Kidney (tissue), 14 donors: ENCODE data around the gene ACTN1. TPM values are rescaled to one million over a fixed set of nuclear protein-coding genes. Genes with fewer than 3 reads are reported as not detected.
A peak's percentile ranks its signal among the peaks of the same experiment; 100 is the strongest.

Experiments used
- DNase-seq, 5 donors: peaks; one replicate each; pipeline ENCODE4 v3.0.0-alpha.2; 2013 to 2020
- FAIRE-seq: peaks from 2 replicates; lab custom pipeline; 2012; peaks lifted over from hg19 to GRCh38; lab: Jason Lieb, UNC
- H3K27ac ChIP-seq, 2 donors: one replicate each; pipeline ENCODE4 v1.7.0; 2013; ENCODE audit warnings: low read depth in 2 of 2, low read length in 2 of 2, inconsistent platforms in 1 of 2
- H3K27me3 ChIP-seq: one replicate; pipeline ENCODE4 v1.7.1; 2013; ENCODE audit warnings: low read length, inconsistent platforms; ENCODE audit not compliant: control insufficient read depth, insufficient read depth
- H3K36me3 ChIP-seq, 3 donors: one replicate each; pipeline versions ENCODE4 v1.7.0 to v1.7.1; 2013; ENCODE audit warnings: low read length in 3 of 3, control low read depth in 1 of 3, inconsistent platforms in 1 of 3; ENCODE audit not compliant: insufficient read depth in 3 of 3, control insufficient read depth in 2 of 3
- H3K4me1 ChIP-seq, 3 donors: one replicate each; pipeline versions ENCODE4 v1.7.0 to v1.7.1; 2013; ENCODE audit warnings: low read length in 3 of 3, inconsistent platforms in 1 of 3, low read depth in 1 of 3; ENCODE audit not compliant: control insufficient read depth in 2 of 3, insufficient read depth in 2 of 3
- H3K4me3 ChIP-seq, 3 donors: one replicate each; pipeline versions ENCODE4 v1.7.0 to v1.8.1; 2013; ENCODE audit warnings: low read length in 3 of 3, control low read depth in 1 of 3, inconsistent platforms in 1 of 3
- H3K9ac ChIP-seq, 3 donors: one replicate each; pipeline versions ENCODE4 v1.7.0 to v1.7.1; 2013; ENCODE audit warnings: low read length in 3 of 3, control low read depth in 1 of 3, inconsistent platforms in 1 of 3
- H3K9me3 ChIP-seq, 3 donors: one replicate each; pipeline versions ENCODE4 v1.7.0 to v1.7.1; 2013; ENCODE audit warnings: low read length in 3 of 3, control low read depth in 1 of 3, inconsistent platforms in 1 of 3; ENCODE audit not compliant: control insufficient read depth in 2 of 3, insufficient read depth in 1 of 3
- intact Hi-C: fragments of 100-400 bp; cut with DNase I; formaldehyde crosslinking; loops from one replicate; pipeline ENCODE4 v1.11.1; 2022
- polyA plus RNA-seq: library from polyadenylated mRNA; stranded (reverse); fragments of 350-450 nt; fragmentation: Illumina TruSeq; extraction: RNeasy Lipid Tissue Mini Kit (QIAGEN cat#74804); gene quantifications from one replicate; pipeline ENCODE4 v1.2.3, GENCODE V29; 2014; ENCODE audit warnings: low read depth, low replicate concordance; ENCODE audit not compliant: insufficient read depth
- total RNA-seq: library from RNA; stranded (reverse); fragmentation: NEBNext Ultra II Directional; extraction: Animal tissue kit (Norgen Biotek cat#: 25700); gene quantifications from one replicate; pipeline ENCODE4 v1.2.1, GENCODE V29; 2021
- TF ChIP-seq, protein P1 (sequence below): IDR thresholded peaks from 3 replicates; pipeline ENCODE4 v1.5.1; 2012; ENCODE audit warnings: mild to moderate bottlenecking, moderate library complexity, borderline replicate concordance; ENCODE audit not compliant: insufficient read depth; ENCODE audit errors: extremely low read depth
- donor health status: control.
- donor health status: control.
- donor health status: control.
- donor health status: control.
- donor health status: control.
- donor health status: DM: yes; HTN: yes; CAD: no.
- donor health status: Normal renal cell carcinoma (clear cell type).

The ACTN1 gene
- total and polyA plus RNA-seq, 2 donors from 2014 or later, result 20.1 to 184 TPM

DNA sequence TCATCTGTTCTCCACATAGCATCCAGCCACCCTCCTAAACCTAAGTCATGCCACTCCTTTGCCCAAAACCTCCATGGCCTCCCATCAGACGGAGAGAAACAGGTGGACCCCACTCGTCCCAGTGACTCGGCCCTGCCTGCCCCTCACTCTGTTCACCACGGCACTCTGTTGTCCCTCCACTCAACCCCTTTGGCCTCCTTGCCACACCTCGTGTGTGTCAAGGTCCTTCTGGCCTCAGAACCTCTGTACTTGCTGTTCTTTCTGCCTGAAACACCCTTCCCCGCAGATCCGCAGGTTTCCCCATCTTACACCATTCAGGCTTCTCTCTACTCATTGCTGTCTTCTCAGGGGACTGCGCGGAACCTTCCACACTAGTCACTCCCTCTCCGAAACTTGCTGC is 24.5 kb upstream of the ACTN1 start:
- no peak for FAIRE-seq
- Histone ChIP-seq H3K4me3 (no peak overlapping the region), H3K27me3 (no peaks in the 10 kb centered on the region), H3K36me3 (no peaks in the 10 kb centered on the region), H3K9me3 (no peaks in the 10 kb centered on the region), H3K9ac (no peak overlapping the region), H3K4me1 (no peaks in the 10 kb centered on the region), H3K27ac (no peak overlapping the region)
- peak in 1 of 5 donors; percentile 29 for DNase-seq
- intact Hi-C loops, result no loop called here
- TF ChIP-seq, protein P1, sequence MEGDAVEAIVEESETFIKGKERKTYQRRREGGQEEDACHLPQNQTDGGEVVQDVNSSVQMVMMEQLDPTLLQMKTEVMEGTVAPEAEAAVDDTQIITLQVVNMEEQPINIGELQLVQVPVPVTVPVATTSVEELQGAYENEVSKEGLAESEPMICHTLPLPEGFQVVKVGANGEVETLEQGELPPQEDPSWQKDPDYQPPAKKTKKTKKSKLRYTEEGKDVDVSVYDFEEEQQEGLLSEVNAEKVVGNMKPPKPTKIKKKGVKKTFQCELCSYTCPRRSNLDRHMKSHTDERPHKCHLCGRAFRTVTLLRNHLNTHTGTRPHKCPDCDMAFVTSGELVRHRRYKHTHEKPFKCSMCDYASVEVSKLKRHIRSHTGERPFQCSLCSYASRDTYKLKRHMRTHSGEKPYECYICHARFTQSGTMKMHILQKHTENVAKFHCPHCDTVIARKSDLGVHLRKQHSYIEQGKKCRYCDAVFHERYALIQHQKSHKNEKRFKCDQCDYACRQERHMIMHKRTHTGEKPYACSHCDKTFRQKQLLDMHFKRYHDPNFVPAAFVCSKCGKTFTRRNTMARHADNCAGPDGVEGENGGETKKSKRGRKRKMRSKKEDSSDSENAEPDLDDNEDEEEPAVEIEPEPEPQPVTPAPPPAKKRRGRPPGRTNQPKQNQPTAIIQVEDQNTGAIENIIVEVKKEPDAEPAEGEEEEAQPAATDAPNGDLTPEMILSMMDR, result no peak

- Histone ChIP-seq H3K9ac (no peak overlapping the region), H3K4me3 (no peak overlapping the region), H3K4me1 (no peaks in the 10 kb centered on the region), H3K27ac (no peak overlapping the region), H3K27me3 (no peaks in the 10 kb centered on the region), H3K9me3 (no peaks in the 10 kb centered on the region), H3K36me3 (no peaks in the 10 kb centered on the region)
- intact Hi-C loops, result no loop called here
- TF ChIP-seq, protein P1, result peak; percentile 46
- no peak for FAIRE-seq
- peak in 1 of 5 donors; percentile 48 for DNase-seq
Observed at GRCh38 chr14:69002069-69002468, 23.0 kb upstream of the ACTN1 start.

GRCh38 chr14:69001375-69001774 is 22.3 kb upstream of the ACTN1 start:
- Histone ChIP-seq H3K9ac (no peak overlapping the region), H3K4me1 (no peaks in the 10 kb centered on the region), H3K27ac (no peak overlapping the region), H3K4me3 (no peak overlapping the region), H3K9me3 (no peaks in the 10 kb centered on the region), H3K27me3 (no peaks in the 10 kb centered on the region), H3K36me3 (no peaks in the 10 kb centered on the region)
- FAIRE-seq (no peak), DNase-seq (no peak)
- TF ChIP-seq, protein P1, result no peak
- intact Hi-C loops, result no loop called here

DNA sequence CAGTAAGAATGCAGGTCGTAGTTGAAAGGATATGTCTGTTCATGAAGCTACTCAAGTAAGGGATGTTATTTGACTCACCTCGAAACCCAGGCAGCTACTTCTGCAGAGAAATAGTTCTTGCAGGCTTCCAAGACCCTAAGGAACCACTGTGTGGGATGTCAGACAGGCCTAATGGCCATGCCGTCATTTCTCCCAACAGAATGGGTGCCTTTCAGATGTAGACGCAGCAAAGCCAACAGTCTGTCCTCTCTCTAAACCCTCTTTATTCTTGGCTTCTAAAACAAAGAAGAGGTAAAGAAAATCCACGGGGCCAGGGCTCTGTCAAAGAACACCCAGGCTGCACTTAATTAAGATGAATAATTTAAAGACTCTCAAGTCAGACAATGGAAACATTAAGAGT is 19.0 kb upstream of the ACTN1 start:
- TF ChIP-seq, protein P1, result no peak
- Histone ChIP-seq H3K9me3 (peaks cover 0 to 6% (median 0%) of the 10 kb centered on the region in 3 donors), H3K9ac (no peak overlapping the region), H3K36me3 (no peaks in the 10 kb centered on the region), H3K4me1 (no peaks in the 10 kb centered on the region), H3K4me3 (no peak overlapping the region), H3K27ac (no peak overlapping the region), H3K27me3 (no peaks in the 10 kb centered on the region)
- intact Hi-C loops, result no loop called here
- no peak for FAIRE-seq
- no peak for DNase-seq
